HG02973 (cell line): ENCODE results near the gene LY6G6C.

Experiments
- ATAC-seq: cut with Tn5 transposase; IDR thresholded peaks from one replicate; pipeline ENCODE4 v1.9.1; 2021; ENCODE audit warnings: moderate library complexity; ENCODE audit not compliant: unreplicated experiment

LY6G6C gene

DNA sequence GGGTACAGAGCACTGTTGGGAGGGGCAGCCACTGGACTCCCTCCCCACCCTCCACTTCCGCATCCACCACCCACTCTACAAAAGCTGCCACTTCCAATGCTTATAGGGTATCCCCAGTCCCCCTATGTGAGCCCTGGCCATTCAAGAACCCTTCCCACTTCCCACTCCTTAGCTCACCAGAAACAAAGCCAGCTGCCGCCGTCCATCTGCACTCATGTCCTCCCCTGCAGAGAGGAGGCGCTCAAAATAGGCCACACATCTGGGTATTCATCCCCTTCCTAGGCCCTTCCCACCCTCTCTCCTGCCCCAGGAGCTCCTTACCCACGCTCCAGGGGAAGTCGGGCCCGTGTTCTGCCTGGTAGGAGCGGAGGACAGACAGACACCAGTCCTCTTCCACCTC lies 34.2 kb downstream of the LY6G6C start:
- no peak for ATAC-seq

DNA sequence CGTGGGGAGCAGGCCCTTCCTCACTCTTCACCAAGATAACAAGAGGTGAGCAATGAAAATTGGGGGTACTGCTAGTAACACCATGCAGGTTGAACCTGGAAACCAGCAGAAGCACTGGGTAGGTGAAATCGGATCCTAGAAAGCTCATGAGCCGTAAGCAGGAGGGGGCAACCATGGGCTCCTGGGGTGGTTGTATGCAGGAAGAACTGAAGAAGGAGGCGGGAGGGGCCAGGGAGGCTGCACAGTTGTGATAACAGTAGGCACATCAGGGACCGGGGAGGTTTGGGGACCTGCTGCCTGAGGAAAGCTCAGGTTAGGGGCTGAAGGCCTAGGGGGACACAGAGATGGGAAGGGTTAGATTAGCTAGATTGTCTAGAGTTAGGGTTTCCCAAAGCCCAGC lies 35.1 kb downstream of the LY6G6C start:
- ATAC-seq, result no peak

DNA sequence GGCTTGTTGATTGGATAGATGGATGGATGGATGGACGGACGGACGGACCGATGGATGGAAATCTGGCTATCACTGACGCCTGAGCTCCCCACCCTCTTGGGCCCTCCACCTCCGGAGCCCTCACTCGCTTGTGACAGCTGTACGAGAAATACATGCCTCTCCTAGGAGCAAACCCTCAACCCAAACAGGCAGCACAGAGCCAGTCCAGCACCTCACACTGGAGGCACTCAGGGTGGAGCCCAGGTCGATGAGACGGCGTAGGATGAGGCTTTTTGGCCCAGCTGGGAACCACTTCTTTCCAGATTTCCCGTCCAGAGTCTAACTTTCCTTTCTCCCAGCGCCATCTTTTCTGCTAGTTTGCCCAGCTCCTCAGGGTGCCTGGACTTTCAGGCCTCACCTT lies 38.0 kb downstream of the LY6G6C start:
- ATAC-seq, result no peak

DNA sequence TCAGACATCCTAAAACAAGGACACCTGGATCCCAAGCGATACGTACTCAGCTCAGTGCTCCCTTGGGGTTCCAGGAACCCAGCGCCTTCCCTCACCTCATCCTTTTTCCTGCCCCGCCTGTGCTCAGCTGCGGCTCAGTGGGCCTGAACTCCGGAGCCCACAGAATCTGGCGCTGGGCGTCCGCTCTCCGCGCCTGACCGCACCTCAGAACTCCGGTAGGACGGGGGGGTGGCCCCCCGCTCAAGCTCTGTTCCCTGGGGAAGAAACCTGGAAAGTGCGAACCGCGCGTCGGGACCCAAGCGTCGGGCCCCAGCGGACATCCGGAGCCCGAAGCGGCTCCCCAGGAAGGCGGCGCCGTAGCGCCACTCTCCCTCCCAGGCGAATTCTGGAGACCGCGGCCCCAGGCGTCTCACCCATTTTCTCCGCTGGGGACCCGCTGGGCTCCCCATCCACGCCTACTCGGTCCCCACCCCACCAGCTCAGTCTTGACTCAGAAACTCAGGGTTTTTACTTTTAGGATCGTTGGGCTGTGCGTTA lies 40.3 kb downstream of the LY6G6C start:
- no peak for ATAC-seq

DNA sequence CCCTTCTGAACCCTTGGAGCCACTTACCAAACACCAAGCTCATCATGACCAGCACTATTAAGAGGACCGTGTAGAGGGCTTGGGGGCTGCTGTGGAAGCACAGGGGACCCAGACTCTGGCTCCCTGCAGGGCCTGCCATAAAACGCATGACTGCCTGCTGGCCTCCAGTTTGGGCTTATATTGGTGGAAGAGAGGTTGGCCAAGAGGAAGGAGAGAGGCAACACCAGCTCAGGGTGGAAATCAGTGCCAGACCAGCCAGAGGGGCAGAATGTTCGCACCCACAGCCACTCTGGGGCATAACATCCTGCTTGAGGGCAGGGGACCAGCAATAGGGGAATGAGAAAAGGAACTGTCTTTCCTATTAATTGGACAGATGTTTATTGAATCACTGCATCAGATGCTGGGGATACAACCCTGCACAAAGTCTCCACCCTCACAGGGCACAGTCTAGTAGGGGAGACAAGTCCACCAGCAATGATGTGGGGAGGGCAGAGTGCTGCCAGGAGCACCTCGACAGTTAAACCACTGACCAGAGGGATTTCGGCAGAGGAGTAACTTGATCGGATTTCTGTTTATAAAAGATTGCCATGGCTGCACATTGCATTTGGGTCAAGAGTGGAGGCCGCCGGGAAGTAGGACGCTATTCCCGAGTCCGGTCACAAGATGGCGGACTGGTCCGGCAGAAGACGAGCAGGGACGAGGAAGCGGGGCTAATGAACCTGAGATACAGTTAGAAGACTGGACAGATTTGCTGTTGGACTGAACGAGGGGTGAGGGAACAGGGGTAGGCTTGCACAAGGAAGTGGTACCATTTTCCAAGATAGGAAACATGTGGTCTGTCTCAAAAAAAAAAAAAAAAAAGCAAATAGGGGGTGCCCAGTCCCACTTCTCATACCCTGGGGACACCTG lies 41.1 kb downstream of the LY6G6C start, which contains the start of gene LY6G5C:
LY6G5C (minus strand) TSS at position 842 of the 909 bp plus-strand sequence; CDS start at position 148, 694 bp downstream.
- no peak for ATAC-seq

DNA sequence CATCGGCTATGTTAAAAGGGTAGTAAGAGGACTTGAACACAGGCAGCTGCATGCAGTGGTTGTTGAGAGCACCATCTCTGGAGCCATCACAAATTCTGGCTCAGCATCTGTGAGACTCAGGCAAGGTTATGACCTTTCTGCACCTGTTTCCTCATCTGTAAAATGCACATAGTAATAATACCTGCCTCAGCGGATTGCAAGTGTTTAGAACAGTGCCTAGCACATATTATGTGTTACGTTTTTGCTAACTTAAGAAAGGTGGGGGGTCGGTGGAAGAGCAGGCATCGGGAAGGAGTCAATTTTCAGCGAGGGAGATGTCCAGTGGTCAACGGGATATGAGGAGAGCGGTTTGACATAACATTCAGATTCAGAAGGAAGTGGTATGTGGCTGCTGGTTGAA lies 43.6 kb downstream of the LY6G6C start:
- ATAC-seq, result no peak

DNA sequence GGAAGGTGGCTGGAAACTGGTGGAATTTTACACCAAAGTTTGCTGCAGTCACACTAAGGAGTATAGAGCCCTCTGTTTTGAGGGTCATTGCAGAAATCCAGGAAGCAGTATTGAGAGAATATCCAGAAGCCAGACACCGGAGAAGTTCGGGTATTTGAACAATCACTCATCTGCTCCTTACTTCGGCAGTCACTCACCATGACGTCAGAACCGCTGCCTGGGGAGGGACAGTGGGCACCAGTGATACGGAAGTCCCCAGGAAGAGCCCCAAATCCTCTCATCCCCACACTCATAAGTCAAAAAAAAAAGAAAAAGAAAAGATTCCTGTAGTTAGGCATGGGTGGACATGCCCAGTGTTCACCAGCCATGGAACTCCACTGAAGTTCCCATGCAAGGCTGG lies 44.6 kb downstream of the LY6G6C start:
- no peak for ATAC-seq

DNA sequence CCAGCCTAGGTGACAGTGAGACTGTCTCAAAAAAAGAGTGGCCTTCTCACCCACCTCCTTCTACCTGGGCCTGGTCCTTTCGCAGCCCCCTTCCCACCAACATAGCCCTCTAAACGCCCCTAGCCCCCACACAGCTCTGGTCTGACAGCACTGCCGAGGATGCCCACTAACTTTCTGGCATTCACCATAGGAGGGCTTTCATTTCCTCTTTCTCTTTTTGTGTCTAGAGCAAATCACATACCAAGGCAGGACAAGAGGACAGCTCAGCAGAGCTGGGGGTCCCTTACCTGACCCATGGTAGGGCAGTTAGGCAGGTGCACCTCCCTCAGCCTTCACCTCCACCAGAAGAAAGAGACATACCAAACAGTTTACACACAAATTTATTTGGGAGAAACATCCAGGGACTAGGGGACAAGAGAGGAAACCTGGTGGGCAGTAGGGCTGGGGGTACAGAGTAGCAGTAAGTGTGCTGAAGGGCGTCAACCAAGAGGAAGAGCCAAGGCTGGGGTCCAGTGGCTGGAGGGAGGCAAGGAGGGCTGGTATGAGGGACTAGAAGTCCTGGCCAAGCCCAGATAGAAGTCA lies 45.1 kb downstream of the LY6G6C start:
- ATAC-seq, result no peak

DNA sequence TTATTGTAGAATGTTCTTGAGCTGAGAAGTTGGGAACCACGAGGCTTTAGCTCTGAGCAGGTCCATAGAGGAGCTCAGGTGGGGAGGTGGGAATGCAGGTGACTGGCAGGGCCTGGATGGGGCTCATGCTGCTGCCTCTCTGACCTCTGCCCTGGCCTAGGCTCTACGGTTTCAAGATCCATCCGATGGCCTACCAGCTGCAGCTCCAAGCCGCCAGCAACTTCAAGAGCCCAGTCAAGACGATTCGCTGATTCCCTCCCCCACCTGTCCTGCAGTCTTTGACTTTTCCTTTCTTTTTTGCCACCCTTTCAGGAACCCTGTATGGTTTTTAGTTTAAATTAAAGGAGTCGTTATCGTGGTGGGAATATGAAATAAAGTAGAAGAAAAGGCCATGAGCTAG lies 51.9 kb downstream of the LY6G6C start, which contains the start of gene LY6G5B:
LY6G5B (plus strand) TSS at position 301 of the 400 bp plus-strand sequence. CDS start 975 bp downstream, outside the sequence.
- ATAC-seq, result no peak
